TTC549 (cell line): ENCODE results near the gene GJB6.

Source experiments
- FAIRE-seq: peaks from 2 replicates; lab custom pipeline; 2012; peaks lifted over from hg19 to GRCh38; lab: Jason Lieb, UNC

The GJB6 gene

GRCh38 chr13:20227288-20227687 is 4.8 kb downstream of the GJB6 start:
- no peak for FAIRE-seq

- no peak for FAIRE-seq
Measured at GRCh38 chr13:20222553-20222952, 9.6 kb downstream of the GJB6 start.

- FAIRE-seq = no peak
Measured at GRCh38 chr13:20221772-20222171, 10.3 kb downstream of the GJB6 start.

- no peak for FAIRE-seq
Measured at GRCh38 chr13:20219577-20219976, 12.5 kb downstream of the GJB6 start.

GRCh38 chr13:20217168-20217567 is 15.0 kb downstream of the GJB6 start:
- no peak for FAIRE-seq

- FAIRE-seq = no peak
Measured at GRCh38 chr13:20209948-20210347, 22.2 kb downstream of the GJB6 start.

GRCh38 chr13:20206698-20207235 is 25.4 kb downstream of the GJB6 start:
- FAIRE-seq = no peak

GRCh38 chr13:20206065-20206697 is 25.9 kb downstream of the GJB6 start:
- FAIRE-seq = no peak

- no peak for FAIRE-seq
Measured at GRCh38 chr13:20198781-20199180, 33.3 kb downstream of the GJB6 start.

GRCh38 chr13:20197361-20197834 is 34.7 kb downstream of the GJB6 start:
- FAIRE-seq = peak; percentile 90

GRCh38 chr13:20195801-20196200 is 36.3 kb downstream of the GJB6 start:
- no peak for FAIRE-seq

GRCh38 chr13:20193907-20194631 is 38.0 kb downstream of the GJB6 start:
- FAIRE-seq = no peak

GRCh38 chr13:20193162-20193906 is 38.8 kb downstream of the GJB6 start:
- no peak for FAIRE-seq

- FAIRE-seq = no peak
Measured at GRCh38 chr13:20192836-20193161, 39.3 kb downstream of the GJB6 start, which contains the start of gene GJB2. TSS of gene GJB2 (minus strand) at chr13:20192938. CDS start at chr13:20189581, 3,357 bp downstream.

GRCh38 chr13:20192158-20192835 is 39.8 kb downstream of the GJB6 start:
- FAIRE-seq = no peak

GRCh38 chr13:20191311-20192157 is 40.6 kb downstream of the GJB6 start:
- no peak for FAIRE-seq

- no peak for FAIRE-seq
Measured at GRCh38 chr13:20190481-20191310, 41.4 kb downstream of the GJB6 start.

- no peak for FAIRE-seq
Measured at GRCh38 chr13:20190076-20190475, 42.0 kb downstream of the GJB6 start.

GRCh38 chr13:20188667-20189553 is 43.2 kb downstream of the GJB6 start:
- FAIRE-seq = no peak
